GM18526 (cell line): ENCODE data around the gene EYA2.

Experiments used
- POLR2A ChIP-seq: IDR thresholded peaks from 3 replicates; pipeline ENCODE4 v1.6.1; 2011; ENCODE audit not compliant: insufficient read length; ENCODE audit errors: extremely low read depth

EYA2 gene

DNA sequence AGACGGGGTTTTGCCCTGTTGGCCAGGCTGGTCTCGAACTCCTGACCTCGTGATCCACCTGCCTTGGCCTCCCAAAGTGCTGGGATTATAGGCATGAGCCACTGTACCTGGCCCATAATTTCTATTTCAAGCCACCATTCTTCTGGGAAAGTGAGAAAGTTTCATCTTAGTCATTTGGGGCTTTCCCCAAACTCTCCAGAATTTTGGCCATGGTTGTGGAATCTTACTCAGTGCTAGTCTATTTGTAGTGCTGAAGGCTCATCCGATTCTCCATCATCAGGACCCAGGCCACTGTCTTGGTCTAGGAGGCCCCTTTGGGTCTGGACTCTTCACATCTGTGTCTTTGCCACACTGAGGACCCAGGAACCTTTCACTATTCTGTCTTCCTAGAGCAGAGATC is 164.9 kb downstream of the EYA2 start:
- no peak for TF ChIP-seq POLR2A

DNA sequence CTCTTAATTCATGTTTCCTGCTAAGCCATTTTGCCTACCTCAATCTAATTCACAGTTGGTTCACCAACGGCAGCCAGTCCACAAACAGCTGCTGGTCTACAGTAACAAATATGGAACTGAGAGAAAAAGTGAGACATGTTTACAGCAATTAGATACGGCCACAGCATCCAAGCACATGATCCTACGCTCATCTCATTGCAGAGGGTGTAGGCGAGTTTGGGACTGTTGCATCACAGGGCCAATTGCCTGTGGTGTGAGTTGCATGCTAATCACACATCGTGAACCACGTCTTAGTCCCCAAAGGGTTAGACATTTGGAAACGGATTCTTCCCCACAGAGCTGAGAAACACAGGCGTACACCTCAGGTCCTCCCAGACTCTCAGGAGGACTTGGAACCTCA is 166.9 kb downstream of the EYA2 start:
- TF ChIP-seq POLR2A: no peak

DNA sequence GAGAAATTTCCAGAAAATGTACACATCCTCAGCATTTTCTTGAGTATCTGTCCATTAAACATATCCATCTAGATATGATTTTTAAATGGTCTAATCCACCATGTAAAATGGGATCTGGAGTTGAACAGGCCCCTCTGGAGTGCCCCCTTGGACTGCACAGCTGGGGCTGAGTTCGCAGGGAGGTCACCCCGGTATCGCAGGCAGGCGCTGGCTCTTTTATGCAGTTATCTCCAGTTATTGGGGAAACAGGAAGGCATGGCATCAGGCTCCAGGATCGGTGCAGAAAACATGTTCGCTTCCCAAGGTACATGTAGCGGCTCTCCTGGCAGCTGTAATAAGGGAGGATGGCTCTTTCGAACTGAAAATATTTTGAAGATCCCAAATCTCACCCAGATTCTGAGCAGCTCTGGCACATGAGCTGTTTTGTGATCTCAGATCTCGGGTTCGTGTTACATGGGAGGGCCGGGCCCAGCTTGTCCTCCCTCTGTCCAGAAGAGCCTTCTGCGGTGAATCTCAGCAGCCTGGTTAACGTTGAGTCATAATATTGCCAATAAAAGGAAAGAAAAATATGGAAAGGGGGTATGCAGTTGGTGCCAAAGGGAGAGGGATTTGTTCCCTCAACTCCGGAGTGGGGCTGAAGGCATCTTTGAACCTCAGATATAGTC is 167.7 kb downstream of the EYA2 start:
- no peak for TF ChIP-seq POLR2A

DNA sequence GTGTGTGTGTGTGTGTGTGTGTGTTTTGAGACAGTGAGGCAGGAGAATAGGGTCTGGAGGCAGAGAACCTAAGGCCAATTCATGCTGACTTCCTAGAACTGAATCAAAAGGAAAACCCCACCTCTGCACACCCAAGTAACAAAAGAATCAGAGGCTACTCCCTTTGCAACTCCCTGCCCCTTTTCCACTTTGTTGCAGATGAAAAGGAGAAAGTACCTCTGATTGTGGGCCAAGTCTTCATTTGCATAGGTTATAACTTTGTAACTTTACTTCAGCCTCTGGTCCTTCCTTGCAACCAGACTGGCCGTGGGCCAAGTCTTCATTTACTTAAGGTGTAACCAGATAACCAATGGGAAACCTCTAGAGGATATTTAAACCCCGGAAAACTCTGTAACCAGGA is 168.8 kb downstream of the EYA2 start:
- no peak for TF ChIP-seq POLR2A

DNA sequence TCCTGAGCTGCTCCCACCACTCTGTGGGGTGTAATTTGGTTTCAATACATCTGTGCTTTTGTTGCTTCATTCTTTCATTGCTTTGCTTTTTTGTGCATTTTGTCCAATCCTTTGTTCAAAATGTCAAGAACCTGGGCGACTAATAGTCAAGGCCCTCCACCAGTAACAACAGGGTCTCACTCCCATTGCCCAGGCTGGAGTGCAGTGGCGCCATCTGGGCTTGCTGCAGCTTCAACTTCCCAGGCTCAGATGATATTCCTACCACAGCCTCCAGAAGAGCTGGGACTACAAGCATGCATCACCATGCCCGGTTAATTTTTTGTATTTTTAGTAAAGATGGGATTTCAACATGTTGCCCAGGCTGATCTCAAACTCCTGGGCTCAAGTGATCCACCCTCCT is 169.2 kb downstream of the EYA2 start:
- TF ChIP-seq POLR2A: no peak

DNA sequence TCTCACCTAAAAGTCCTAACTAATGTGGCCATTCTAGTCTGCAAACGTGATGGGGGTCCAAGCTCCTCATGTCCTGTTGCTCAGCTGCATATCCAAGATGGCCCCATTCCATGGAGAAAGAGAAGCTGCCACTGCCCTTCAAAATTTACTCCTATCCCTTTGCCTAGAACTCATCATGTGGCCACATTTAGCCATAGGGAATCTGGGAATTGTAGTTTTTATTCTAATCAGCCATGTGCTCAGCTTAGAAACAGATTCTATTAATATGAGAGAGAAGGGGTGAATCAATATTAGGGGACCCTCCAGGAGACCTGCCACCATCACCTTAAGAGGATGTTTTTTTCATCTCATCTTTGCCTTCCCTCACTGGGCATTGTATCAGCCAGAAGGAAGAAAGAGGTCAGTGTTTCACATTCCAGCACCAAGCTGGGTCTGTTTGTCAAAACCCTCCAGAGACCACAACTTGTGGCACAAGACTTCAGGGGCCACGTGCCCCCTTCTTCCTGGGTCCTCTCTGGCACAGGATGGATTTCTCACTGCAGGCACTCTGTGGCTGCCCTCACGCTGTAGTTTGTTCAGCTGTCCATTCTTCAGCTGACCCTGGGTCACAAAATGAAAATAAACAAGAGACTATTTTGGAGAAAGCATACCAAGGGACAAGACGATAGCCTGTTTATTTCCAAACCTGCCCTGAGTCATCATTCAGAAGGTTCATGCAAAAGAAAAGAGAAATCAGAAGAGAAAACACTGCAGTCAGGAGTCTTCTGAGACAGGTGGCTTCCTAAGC is 172.0 kb downstream of the EYA2 start:
- TF ChIP-seq POLR2A: no peak

DNA sequence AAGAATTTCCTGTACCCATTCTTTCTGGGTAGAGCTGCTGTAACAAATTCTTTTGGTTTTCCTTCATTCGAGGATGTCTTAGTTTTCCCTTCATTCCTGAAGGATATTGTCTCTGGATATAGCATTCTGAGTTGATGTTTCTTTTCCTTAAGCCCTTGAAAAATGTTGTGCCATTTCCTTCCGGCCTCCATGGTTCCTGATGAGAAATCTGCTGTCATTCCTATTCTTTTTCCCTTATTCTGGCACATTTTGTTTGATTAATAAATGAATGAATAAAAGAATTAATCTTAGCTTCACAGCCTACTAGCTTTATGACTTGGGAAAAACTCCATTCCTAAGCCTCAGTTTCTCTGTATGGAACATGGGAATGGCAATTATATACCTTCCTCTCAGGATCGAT is 173.1 kb downstream of the EYA2 start:
- TF ChIP-seq POLR2A: no peak

DNA sequence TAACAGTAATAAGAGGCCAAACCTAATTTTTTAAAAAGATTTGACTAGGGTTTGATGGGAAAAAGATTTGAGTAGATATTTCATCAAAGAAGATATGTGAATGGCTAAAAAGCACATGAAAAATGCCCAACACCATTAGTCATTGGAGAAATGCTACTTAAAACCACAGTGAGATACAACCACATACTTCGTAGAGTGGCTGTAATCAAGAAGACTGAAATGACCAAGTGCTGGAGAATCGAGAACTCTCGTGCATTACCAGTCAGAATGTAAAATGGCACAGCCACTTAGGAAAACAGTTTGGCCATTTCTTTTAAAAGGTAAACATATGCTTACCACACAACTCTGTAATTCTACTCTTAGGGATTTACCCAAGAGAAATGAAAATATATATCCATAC is 175.5 kb downstream of the EYA2 start:
- no peak for TF ChIP-seq POLR2A

DNA sequence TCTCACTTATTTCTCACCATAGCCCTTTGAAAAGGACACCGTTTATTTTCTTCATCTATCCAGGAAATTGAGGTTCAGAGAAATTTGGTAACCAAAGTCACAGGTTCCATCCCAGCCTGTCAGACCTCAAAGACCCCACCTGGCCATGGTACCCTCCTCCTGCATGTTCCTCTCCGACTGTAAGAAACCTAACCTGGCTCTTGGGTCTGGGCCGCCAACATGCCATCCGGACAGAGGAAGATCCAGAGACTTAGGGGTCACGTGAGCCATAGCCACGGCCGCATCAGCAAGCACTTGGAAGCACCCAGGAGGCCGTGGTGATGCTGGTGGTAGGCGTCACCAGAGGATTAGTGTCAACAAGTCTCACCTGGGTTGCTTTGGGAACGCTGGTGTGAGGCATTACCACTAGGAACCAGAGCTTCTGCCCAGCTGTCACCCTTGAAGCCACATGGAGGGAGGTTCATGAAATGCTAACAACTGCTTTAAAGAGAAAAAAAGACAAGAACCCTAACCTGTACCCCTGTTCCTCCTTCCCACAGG is 177.1 kb downstream of the EYA2 start:
- TF ChIP-seq POLR2A: no peak

DNA sequence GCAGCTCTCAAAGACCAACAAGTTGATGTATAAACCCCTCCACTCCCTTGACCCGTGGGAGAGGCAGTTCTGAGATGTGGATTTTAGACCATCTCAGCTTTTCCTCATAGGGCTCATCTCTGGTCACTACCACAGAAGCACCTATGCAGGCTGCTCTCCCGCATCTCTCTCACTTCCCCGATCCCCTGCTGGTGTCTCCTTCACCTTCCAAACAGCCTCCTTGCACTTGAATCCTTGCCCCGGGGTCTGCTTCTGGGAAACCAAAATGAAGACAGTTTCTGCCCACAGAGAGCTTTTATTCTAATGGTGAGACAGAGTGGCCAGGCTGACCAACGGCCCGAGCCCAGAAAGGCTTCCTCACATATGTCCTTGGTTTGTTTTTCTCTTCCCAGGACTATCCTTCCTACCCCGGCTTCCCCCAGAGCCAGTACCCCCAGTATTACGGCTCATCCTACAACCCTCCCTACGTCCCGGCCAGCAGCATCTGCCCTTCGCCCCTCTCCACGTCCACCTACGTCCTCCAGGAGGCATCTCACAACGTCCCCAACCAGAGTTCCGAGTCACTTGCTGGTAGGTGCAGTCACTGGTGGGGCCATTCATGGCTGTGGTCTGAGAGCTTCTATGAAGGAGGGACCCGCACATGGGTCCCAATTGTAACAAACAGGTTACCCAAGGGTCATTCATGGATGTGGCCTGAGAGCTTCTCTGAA is 179.3 kb downstream of the EYA2 start:
- no peak for TF ChIP-seq POLR2A

DNA sequence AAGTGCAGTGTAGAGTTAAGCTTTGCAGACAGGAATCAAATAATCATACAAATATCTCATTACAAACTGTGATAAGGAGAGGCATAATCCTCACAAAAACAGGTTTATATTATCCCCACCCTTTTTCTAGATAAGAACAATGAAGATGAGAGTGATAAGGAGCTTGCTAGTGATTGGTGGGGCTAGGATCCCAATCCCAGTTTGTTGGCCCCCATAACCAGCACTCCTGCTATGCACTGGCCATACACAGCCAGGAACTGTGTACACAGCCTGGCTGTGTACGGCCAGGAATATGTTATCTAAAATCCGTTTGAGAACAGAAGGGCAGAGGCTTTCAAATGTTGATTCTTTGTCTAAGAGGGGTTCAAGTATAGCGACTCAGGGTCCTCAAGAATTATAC is 180.6 kb downstream of the EYA2 start:
- no peak for TF ChIP-seq POLR2A

DNA sequence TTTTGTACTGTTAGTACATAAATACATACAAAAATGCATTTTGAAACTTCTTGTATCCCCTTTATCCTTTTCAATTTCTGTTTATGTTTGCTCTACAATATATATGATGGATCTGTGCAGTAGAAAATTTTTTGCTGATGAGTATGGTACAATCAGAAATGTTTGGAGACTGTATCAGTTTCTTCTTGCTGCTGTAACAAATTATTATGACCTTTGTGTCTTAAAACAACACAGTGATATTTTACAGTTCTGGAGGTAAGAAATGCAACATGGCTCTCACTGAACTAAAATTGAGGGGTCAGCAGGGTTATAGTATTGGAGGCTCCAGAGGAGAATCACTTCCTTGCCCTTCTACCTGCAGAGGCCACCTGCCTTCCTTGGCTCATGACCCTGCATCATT is 184.4 kb downstream of the EYA2 start:
- TF ChIP-seq POLR2A: no peak

DNA sequence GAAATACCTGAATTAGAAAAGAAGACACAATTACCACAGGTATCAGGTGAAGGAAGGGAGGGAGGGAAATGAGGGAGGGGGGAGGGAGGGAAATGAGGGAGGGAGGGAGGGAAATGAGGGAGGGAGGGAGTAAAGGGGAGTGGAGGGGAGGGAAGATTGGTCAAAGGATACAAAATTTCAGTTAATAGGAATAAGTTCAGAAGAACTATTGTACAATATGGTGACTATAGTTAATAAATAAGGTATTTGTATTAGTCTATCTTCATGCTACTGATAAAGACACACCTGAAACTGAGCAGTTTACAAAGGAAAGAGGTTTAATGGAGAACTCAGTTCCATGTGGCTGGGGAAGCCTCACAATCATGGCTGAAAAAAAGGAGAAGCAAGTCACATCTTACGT is 185.7 kb downstream of the EYA2 start:
- TF ChIP-seq POLR2A: no peak

DNA sequence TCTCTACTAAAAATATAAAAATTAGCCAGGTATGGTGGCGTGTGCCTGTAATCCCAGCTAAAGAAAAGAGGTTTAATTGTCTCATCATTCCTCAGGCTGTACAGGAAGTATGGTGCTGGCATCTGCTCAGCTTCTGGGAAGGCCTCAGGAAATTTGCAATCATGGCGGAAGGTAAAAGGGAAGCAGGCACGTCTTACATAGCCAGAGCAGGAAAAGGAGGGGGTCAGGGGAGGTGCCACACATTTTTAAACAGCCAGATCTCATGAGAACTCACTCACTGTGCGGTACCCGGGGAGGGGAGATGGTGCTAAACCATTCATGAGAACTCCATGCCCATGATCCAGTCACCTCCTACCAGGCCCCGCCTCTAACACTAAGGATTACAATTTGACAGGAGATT is 191.7 kb downstream of the EYA2 start:
- TF ChIP-seq POLR2A: no peak

DNA sequence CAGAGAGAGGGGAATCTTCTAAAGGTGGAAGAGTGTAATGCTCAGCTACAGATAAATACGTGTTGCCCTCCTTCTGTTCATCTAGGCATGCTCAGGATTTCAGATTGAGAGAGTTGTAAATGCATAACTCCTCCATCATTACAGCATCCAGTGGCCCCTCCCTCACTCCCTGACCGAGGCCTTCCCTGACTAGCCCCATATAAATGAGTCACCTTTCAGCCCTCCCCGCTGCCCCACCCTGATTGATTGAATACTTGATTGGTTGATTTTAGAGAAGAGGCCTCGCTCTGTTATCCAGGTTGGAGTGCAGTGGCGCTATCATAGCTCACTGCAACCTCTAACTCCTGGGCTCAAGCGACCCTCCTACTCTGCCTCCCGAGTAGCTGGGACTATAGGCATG is 193.7 kb downstream of the EYA2 start:
- no peak for TF ChIP-seq POLR2A

DNA sequence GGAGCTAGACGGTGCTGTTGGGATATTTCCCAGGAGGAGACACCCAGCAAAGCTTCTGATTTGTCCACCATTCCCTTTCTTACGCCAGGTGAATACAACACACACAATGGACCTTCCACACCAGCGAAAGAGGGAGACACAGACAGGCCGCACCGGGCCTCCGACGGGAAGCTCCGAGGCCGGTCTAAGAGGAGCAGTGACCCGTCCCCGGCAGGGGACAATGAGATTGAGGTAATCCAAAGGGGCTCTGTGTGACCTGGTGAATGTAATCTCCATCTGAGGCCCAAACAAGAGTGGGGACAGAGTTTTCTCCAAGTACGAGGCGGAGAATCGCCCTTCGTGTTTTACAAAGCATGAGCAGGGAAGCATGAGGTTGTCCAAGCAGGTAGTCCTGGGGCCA is 194.5 kb downstream of the EYA2 start:
- TF ChIP-seq POLR2A: no peak
